NOMO-1 (cell line): ENCODE results near the gene BBS7.

Source experiments
- DNase-seq, 2 experiments: peaks; one replicate each; lab custom pipeline; 2025; ENCODE audit not compliant: unreplicated experiment in 2 of 2; lab: John Stamatoyannopoulos, UW

The BBS7 gene

GRCh38 chr4:121869841-121870822, at the start of gene BBS7:
Gene BBS7, minus strand, starts transcription at chr4:121870474. Its CDS starts 161 bp downstream, at chr4:121870313.
- DNase-seq: peak; percentile 90 to 93

GRCh38 chr4:121913667-121914066, 43.4 kb upstream of the BBS7 start:
- no peak for DNase-seq

GRCh38 chr4:121908346-121908745, 38.1 kb upstream of the BBS7 start:
- DNase-seq: no peak

GRCh38 chr4:121900132-121900983, 30.1 kb upstream of the BBS7 start:
- DNase-seq: peak; percentile 17 to 61

GRCh38 chr4:121898150-121898549, 27.9 kb upstream of the BBS7 start:
- peak in 1 of 2 experiments; percentile 11 for DNase-seq

- no peak for DNase-seq
Measured at GRCh38 chr4:121888134-121888533, 17.9 kb upstream of the BBS7 start.

GRCh38 chr4:121885115-121885514, 14.8 kb upstream of the BBS7 start:
- peak in 1 of 2 experiments; percentile 3 for DNase-seq

GRCh38 chr4:121881158-121881557, 10.9 kb upstream of the BBS7 start:
- no peak for DNase-seq

GRCh38 chr4:121879135-121879534, 8.9 kb upstream of the BBS7 start:
- DNase-seq: no peak

GRCh38 chr4:121877041-121877773, 6.9 kb upstream of the BBS7 start:
- no peak for DNase-seq

- DNase-seq: no peak
Measured at GRCh38 chr4:121876070-121876469, 5.8 kb upstream of the BBS7 start.

GRCh38 chr4:121875652-121876051, 5.4 kb upstream of the BBS7 start:
- DNase-seq: no peak

- no peak for DNase-seq
Measured at GRCh38 chr4:121873604-121874003, 3.3 kb upstream of the BBS7 start.

GRCh38 chr4:121863799-121864198, 6.5 kb downstream of the BBS7 start:
- no peak for DNase-seq

GRCh38 chr4:121861426-121861825, 8.8 kb downstream of the BBS7 start:
- no peak for DNase-seq

- no peak for DNase-seq
Measured at GRCh38 chr4:121860121-121860520, 10.2 kb downstream of the BBS7 start.

GRCh38 chr4:121851354-121851753, 18.9 kb downstream of the BBS7 start:
- DNase-seq: no peak

- no peak for DNase-seq
Measured at GRCh38 chr4:121846662-121847061, 23.6 kb downstream of the BBS7 start.

GRCh38 chr4:121842862-121843261, 27.4 kb downstream of the BBS7 start:
- DNase-seq: no peak

- DNase-seq: peak in 1 of 2 experiments; percentile 41
Measured at GRCh38 chr4:121838136-121838535, 32.1 kb downstream of the BBS7 start.

GRCh38 chr4:121829511-121829910, 40.8 kb downstream of the BBS7 start:
- no peak for DNase-seq
